Measurements from ENCODE around the gene PITPNC1.

DNA sequence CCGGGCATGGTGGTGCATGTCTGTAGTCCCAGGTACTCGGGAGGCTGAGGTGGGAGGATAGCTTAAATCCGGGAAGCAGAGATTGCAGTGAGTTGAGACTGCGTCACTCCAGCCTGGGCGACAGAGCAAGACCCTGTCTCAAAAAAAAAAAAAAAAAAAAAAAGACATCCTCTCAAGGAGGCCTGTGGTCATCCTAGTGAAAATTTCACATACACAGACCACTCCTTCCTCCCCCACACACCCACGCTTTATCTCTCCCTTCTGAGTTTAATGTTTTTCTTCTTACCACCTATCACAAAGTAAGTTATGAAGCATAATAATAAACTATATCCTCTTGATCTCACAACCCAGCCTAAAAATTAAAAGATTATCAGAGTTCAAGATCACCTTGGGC lies 339.3 kb downstream of the PITPNC1 start:
- TF ChIP-seq THAP7 (CRISPR knock-in tag; IDR thresholded peaks at IDR 0.05) (no peak), MEIS1 (CRISPR knock-in tag; IDR thresholded peaks at IDR 0.05; ENCODE audit: borderline replicate concordance) (no peak), ZBTB10 (CRISPR knock-in tag; IDR thresholded peaks at IDR 0.05; ENCODE audit: borderline replicate concordance) (no peak), ZHX1 (CRISPR knock-in tag; IDR thresholded peaks at IDR 0.05; ENCODE audit: low read depth) (no peak), KLF12 (CRISPR knock-in tag; IDR thresholded peaks at IDR 0.05; ENCODE audit: borderline replicate concordance) (no peak), ZBTB7B (CRISPR knock-in tag; IDR thresholded peaks at IDR 0.05) (no peak), POLR2AphosphoS5 (IDR thresholded peaks at IDR 0.05; ENCODE audit: low read depth, low read length) (no peak), ZMAT3 (CRISPR knock-in tag; conservative IDR thresholded peaks at IDR 0.05) (no peak), E2F1 (CRISPR knock-in tag; IDR thresholded peaks at IDR 0.05) (no peak), ZNF788 (CRISPR knock-in tag; IDR thresholded peaks at IDR 0.05; ENCODE audit: borderline replicate concordance) (no peak), CEBPG (CRISPR knock-in tag; IDR thresholded peaks at IDR 0.05) (no peak)
- TF ChIP-seq, protein P1, sequence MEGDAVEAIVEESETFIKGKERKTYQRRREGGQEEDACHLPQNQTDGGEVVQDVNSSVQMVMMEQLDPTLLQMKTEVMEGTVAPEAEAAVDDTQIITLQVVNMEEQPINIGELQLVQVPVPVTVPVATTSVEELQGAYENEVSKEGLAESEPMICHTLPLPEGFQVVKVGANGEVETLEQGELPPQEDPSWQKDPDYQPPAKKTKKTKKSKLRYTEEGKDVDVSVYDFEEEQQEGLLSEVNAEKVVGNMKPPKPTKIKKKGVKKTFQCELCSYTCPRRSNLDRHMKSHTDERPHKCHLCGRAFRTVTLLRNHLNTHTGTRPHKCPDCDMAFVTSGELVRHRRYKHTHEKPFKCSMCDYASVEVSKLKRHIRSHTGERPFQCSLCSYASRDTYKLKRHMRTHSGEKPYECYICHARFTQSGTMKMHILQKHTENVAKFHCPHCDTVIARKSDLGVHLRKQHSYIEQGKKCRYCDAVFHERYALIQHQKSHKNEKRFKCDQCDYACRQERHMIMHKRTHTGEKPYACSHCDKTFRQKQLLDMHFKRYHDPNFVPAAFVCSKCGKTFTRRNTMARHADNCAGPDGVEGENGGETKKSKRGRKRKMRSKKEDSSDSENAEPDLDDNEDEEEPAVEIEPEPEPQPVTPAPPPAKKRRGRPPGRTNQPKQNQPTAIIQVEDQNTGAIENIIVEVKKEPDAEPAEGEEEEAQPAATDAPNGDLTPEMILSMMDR (CRISPR knock-in tag; IDR thresholded peaks at IDR 0.05), result no peak
- TF ChIP-seq, protein P2, sequence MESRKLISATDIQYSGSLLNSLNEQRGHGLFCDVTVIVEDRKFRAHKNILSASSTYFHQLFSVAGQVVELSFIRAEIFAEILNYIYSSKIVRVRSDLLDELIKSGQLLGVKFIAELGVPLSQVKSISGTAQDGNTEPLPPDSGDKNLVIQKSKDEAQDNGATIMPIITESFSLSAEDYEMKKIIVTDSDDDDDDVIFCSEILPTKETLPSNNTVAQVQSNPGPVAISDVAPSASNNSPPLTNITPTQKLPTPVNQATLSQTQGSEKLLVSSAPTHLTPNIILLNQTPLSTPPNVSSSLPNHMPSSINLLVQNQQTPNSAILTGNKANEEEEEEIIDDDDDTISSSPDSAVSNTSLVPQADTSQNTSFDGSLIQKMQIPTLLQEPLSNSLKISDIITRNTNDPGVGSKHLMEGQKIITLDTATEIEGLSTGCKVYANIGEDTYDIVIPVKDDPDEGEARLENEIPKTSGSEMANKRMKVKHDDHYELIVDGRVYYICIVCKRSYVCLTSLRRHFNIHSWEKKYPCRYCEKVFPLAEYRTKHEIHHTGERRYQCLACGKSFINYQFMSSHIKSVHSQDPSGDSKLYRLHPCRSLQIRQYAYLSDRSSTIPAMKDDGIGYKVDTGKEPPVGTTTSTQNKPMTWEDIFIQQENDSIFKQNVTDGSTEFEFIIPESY (CRISPR knock-in tag; IDR thresholded peaks at IDR 0.05), result no peak
